ENCODE data around the gene PCAT6.

Gene PCAT6

GRCh38 chr1:202848191-202848542, 37.4 kb downstream of the PCAT6 start:
- DNase-seq (ENCODE audit: low read depth in 2 of 2), result no peak

GRCh38 chr1:202850593-202851362, 40.0 kb downstream of the PCAT6 start:
- DNase-seq (ENCODE audit: low read depth in 2 of 2), result no peak

- DNase-seq (ENCODE audit: low read depth in 2 of 2), result peak in 1 of 2 donors; percentile 21
These were observed 41.6 kb downstream of the PCAT6 start for GRCh38 chr1:202852163-202852904.

- DNase-seq (ENCODE audit: low read depth in 2 of 2), result no peak
These were observed 44.0 kb downstream of the PCAT6 start for GRCh38 chr1:202854787-202855186.

GRCh38 chr1:202856014-202856413, 45.3 kb downstream of the PCAT6 start:
- DNase-seq (ENCODE audit: low read depth in 2 of 2), result no peak

- DNase-seq (ENCODE audit: low read depth in 2 of 2), result no peak
These were observed 46.4 kb downstream of the PCAT6 start for GRCh38 chr1:202857136-202857610.

GRCh38 chr1:202858331-202858730, 47.6 kb downstream of the PCAT6 start:
- DNase-seq (ENCODE audit: low read depth in 2 of 2), result no peak

- DNase-seq (ENCODE audit: low read depth in 2 of 2), result no peak
These were observed 48.1 kb downstream of the PCAT6 start for GRCh38 chr1:202858789-202859414.

GRCh38 chr1:202860744-202861419, 50.1 kb downstream of the PCAT6 start:
- peak; percentile 17 to 22 for DNase-seq (ENCODE audit: low read depth in 2 of 2)
